Stimulated activated CD4-positive, alpha-beta T cell treated with anti-CD3 and anti-CD28 coated beads, Interleukin-12 subunit alpha, Interleukin-12 subunit beta, amount 100 ng/mL, for 48 hours (primary cell): ENCODE data around the gene HPD.

Experiments
- DNase-seq, 3 donors: peaks; one replicate each; pipeline ENCODE4 v3.0.0-alpha.2; 2020; ENCODE audit warnings: low read depth in 2 of 3, low spot score in 1 of 3

The HPD gene

GRCh38 chr12:121828826-121829225, 29.8 kb downstream of the HPD start:
- no peak for DNase-seq

- no peak for DNase-seq
These were observed 30.4 kb downstream of the HPD start for GRCh38 chr12:121828306-121828705.

DNA sequence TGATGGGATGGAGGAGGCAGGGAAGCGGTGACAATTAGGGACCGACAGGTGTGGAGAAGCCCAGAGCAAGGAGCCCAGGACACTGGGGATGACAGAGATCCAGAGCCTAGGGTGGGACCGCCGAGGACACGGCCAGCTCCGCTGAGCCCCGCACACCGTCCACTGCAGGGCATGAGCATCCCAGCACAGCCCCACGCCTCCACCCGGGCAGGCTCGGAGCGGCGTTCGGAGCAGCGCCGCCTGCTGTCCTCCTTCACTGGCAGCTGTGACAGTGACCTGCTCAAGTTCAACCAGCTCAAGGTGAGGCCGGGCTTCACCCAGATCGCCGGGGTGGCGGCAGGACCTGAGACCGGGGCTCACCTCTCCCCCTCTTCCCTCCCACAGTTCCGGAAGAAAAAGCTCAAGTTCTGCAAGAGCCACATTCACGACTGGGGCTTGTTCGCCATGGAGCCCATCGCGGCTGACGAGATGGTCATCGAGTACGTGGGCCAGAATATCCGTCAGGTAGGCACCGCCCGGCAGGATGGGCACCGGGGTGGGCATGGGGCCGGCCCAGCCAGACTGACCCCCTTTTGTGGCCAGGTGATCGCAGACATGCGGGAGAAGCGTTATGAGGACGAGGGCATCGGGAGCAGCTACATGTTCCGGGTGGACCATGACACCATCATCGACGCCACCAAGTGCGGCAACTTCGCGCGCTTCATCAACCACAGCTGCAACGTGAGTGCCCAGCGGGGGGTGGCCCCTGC, 31.1 kb downstream of the HPD start:
- DNase-seq, result no peak

- DNase-seq, result no peak
These were observed 32.1 kb downstream of the HPD start for GRCh38 chr12:121826318-121827150.

- no peak for DNase-seq
These were observed 33.6 kb downstream of the HPD start for GRCh38 chr12:121825041-121825523.

DNA sequence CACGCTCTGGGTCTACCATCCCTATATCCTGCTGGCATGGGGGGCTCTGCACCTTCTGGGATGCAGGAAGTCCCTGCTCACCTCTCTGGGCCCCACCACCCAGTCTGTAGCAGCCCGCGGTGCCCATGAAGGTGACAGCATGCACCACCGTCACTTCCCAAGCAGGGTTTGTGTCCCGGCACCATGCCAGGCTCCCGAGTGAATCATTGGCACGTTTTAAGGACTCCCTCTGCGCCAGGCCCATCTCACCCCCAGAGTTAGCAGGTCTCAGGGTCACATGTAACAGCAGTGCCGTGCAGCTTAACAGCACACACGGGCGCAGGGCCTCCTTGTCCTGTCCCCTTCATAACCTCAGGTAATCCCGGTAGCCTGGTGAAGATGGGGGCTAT, 34.9 kb downstream of the HPD start:
- DNase-seq, result no peak

GRCh38 chr12:121823101-121823726, 35.4 kb downstream of the HPD start:
- DNase-seq, result no peak

GRCh38 chr12:121822393-121823100, 36.1 kb downstream of the HPD start:
- DNase-seq, result no peak

DNA sequence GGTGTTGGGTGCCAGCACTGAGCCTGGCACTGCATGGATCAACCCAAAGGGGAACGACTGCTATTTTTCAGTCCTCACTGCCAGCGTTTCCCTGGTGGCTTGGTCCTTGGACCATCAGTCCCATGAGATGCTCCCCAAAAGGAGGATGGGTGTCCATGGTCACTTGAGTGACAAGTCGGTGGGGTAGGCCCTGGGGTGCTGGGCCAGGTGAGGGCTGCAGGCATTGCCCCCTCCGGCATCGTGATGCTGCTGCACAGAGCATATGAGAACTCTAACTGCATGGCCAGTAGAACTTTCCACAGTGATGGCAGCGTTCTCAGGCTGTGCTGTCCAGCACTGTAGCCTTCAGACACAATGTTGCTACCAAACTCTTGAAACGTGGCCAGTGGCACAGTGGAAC, 38.6 kb downstream of the HPD start:
- no peak for DNase-seq

- DNase-seq, result no peak
These were observed 39.3 kb downstream of the HPD start for GRCh38 chr12:121819212-121819949.

- DNase-seq, result no peak
These were observed 41.0 kb downstream of the HPD start for GRCh38 chr12:121817648-121818043.

- no peak for DNase-seq
These were observed 41.6 kb downstream of the HPD start for GRCh38 chr12:121816925-121817647.

GRCh38 chr12:121815263-121815662, 43.4 kb downstream of the HPD start:
- DNase-seq, result no peak

DNA sequence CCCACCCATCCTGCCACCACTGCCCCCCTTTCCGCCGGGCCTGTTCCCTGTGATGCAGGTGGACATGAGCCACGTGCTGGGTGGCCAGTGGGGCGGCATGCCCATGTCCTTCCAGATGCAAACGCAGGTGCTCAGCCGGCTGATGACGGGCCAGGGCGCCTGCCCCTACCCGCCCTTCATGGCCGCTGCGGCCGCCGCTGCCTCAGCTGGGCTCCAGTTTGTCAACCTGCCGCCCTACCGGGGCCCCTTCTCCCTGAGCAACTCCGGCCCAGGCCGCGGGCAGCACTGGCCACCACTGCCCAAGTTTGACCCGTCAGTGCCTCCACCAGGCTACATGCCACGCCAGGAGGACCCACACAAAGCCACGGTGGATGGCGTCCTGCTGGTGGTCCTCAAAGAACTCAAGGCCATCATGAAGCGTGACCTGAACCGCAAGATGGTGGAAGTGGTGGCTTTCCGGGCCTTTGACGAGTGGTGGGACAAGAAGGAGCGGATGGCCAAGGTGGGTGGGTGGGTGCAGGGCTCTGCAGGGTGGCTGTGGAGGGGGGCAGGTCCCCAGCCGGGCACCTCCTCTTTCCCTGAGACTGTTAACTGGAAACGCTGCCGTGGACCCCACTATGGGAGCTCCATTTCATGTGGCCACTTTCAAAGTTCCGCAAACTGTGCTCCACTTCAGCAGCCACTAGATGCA, 44.1 kb downstream of the HPD start:
- DNase-seq, result no peak

- no peak for DNase-seq
These were observed 44.7 kb downstream of the HPD start for GRCh38 chr12:121813951-121814350.

DNA sequence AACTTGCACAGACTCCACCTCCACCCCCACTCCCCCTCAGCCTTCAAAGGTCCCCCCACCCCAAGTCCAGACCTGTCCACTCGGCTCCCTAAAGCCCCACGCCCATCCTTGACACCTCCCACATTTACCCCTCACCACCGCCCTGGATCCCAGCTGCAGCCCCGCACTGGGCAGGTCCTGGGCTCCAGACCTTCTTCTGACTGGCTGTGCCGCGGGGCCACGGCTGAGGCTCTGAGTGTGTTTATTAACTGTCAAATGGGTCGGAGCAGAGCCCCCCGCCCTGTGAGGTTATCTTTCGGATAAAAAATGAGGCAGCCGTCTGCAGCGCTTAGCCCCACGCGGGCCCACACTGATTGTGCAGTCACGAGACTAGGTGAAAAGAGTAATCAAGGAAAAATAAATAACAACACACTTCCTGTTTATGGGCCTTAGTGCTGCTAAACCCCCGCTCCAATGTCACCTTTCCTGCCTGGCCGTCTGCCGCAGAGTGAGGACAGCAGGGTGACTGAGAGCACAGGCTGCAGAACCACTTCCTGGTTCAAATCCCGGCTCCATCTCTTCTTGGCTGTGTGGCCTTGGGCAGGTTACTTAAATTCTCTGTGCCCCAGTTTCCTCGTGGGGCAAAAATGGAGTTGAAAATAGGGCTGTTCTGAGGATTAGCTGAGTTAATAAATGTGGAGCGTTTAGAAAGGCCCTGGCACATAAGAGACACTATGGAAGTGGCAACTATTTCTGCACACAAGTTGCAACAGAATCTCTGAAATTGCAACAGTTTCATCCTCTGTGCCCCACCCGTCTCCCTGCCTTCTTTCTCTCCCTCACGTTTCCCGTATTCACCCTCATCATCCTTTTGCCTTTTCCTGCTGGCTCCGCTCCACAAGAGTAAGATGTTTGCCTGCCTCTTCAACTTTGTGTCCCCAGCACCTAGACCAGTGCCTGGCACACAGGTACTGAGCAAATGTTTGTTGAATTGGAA, 45.5 kb downstream of the HPD start:
- no peak for DNase-seq

DNA sequence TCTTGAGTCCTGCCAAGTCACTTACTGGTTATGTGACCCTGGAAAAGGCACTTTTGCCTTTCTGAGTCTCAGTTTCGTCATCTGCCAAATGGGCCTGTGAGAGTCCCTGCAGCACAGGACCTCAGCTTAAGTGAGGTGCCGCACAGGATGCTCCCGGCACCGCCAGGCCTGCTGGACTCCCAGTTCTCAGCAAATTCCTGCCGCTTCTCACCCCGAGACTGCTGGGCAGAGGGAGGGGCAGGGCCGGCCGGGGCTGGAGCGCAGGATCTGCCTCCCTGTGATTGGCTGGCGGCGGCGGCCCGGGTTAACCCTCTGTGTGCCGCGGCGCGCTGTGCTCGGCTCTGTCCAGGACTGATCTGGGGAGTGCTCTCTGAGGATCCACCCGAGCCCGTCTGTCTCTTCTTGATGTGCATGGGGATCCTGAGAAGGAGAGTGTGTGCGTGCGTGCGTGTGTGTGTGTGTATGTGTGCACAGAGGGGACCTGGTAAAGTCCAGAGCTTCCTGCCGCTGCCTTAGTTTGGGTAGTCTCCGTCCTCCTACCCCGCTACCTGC, 46.3 kb downstream of the HPD start:
- no peak for DNase-seq
